ENCODE results near the gene CCR6.
"Not testable (repeated sequence)": the region's sequence is repeated elsewhere in the genome, so short reads cannot be mapped to it uniquely, and the experiment has no call there.

Gene CCR6

DNA sequence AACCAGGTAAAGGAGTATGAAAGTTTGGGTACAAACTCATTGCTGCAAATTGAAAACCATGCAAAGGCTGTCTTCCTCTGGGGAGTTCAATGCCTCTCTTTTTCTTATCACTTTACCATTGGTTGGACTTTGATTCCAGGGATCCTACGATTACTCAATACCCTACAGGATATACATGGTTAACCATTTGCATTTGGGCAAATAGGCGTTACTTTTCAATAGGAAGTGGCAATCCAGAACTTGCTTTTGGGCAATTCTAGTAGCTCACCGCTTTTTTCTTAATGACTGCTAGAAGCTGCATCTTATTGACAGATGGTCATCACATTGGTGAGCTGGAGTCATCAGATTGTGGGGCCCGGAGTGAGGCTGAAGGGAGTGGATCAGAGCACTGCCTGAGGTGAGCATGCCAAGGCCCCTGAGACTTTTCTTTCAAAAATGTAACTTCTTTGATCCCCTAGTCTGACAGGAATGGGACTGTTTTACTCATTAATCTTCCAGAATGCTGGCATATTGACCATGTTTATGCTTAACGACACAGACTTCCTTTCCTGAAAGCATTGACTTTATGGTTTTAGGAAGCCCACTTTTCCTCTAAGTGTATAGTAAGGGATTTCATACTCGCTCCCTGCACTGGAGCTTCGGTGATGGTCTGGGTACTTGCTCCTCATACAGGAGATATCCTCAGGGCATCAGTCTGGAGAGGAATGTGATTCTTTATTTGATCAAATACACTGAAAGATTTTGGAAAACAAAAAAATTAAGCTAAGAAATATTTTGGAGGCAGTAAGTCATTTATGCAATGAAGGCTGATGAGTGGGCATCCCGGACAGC lies at the start of gene CCR6:
Gene CCR6 (plus strand): TSS at position 270 of the 831 bp plus-strand sequence. CDS start 13,039 bp downstream, outside the sequence.
- DNase-seq, result no peak

DNA sequence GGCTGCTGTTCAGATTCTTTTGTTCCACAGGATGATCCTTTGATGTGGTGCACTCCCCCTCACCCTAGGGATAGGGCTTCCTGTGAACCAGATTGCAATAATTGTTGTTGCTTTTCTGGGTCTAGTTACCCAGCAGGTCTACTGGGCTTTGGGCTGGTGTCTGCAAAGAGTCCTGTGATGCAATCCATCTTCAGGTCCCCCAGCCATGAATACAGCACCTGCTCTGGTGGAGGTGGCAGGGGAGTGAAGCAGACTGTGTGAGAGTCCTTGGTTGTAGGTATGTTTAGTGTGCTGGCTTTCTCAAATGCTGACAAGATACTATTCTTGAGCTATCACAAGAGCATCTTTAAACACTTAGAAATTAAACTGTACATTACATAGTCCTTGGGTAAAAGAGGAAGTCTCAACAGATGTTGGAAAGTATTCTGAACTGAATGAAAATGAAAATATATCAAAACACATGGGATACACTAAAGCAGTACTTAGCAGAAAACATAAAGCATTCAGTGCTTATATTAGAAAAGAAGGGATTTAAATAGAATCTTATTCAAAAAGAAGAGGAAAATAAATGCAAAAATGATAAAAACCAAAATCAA lies 49.1 kb upstream of the CCR6 start:
- DNase-seq, result no peak

DNA sequence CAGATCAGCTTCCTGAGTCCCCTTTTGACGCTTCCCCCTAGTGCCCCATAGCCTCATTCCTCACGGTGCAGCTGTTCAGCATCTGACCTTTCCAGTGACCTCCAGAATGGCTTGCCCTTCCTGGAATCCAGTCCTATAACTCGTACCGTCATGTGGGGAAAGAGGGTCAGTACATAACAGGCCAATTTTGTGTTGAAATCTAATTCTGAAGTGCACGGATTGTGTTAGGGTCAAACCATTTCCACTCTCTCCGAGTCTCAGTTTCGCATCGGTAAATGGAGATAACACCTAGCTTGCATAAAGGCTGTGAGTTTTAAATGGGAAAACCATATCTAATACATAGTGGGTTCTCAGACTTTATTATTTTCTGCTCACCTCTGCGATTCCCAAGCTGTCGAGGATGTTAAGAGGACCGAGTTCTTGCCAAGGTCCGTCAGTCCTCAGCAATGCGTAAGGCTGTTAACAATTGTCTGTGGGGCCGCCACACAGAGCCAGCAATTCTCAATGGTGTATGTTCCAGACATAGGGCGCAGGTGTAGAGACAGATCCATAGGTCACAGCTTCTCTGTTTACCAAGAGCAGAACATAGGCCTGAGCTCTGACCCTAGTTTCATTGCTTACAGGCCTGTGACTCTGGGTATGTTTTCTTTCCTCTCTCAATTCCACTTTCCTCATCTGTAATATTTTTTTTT lies 45.5 kb upstream of the CCR6 start:
- no peak for DNase-seq

DNA sequence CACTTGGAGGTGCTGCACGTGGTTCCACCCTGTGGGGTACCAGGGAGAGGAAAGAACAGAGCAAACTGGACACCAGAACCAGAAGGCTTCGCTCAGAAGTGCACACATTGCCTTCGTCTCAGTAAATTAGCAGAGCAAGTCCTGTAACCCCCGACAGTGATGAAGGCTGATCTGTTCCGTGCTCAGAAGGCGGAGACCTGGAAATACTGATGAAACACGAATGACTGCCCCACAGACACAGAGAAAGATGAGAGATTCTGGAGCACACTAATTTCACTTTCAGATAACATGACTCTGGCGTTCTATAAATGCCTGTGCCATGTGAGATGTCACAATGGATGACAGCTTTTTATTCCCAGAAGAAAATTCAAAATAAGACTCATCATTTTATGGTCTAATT lies 44.2 kb upstream of the CCR6 start:
- DNase-seq, result no peak

DNA sequence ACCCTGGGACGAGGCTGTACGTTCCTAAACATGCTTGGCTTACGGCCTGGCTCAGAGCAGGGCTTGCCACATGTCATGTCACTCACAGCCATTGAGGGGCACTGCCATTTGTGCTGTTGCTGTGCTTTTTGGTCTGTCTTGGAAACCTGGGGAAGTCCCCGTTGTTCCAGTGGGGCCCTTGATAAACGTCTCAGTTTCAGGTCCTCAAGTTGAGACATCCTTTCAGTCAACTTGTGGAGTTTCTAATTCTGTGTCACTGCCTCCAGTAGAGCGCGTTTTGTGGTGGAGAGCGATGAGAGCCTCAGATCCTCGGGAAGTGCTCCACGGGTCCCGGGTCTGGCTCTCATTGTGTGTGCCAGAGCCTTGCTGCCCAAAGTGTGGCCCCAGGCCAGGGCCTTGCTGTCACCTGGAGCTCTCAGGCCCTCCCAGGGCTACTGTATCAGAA lies 43.0 kb upstream of the CCR6 start:
- no peak for DNase-seq

DNA sequence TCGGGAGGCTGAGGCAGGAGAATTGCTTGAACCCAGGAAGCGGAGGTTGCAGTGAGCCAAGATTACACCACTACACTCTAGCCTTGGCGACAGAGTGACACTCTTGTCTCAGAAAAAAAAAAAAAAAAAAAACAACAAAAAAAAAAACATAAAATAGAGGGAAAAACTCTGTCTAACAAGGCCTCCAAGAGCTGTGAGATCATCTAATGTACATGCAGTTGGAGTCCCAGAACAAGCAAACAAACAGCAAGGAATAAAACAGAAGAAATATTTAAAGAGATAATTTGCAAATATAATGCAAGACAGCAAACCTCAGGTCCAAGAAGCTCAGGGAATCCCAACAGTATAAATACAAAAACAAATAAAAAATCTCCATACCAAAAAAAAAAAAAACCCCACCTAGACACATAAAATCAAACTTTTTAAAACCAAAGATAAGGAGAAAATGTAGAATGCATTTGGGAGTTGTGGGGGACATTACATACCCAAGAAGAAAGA lies 35.0 kb upstream of the CCR6 start:
- DNase-seq, result no peak

DNA sequence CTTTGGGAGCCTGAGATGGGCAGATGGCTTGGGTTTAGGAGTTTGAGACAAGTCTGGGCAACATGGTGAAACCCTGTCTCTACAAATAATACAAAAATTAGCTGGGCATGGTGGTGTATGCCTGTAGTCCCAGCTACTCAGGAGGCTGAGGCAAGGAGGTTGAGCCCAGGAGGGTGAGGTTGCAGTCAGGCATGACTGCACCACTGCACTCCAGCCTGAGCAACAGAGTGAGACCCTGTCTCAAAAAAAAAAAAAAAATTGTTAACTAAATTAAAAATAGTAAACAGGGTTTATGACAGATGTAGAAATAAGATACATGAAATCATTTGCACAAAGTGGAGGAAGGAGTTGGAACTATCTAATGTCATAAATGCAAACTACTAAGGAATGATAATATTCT lies 34.2 kb upstream of the CCR6 start:
- not testable (repeated sequence) for DNase-seq

DNA sequence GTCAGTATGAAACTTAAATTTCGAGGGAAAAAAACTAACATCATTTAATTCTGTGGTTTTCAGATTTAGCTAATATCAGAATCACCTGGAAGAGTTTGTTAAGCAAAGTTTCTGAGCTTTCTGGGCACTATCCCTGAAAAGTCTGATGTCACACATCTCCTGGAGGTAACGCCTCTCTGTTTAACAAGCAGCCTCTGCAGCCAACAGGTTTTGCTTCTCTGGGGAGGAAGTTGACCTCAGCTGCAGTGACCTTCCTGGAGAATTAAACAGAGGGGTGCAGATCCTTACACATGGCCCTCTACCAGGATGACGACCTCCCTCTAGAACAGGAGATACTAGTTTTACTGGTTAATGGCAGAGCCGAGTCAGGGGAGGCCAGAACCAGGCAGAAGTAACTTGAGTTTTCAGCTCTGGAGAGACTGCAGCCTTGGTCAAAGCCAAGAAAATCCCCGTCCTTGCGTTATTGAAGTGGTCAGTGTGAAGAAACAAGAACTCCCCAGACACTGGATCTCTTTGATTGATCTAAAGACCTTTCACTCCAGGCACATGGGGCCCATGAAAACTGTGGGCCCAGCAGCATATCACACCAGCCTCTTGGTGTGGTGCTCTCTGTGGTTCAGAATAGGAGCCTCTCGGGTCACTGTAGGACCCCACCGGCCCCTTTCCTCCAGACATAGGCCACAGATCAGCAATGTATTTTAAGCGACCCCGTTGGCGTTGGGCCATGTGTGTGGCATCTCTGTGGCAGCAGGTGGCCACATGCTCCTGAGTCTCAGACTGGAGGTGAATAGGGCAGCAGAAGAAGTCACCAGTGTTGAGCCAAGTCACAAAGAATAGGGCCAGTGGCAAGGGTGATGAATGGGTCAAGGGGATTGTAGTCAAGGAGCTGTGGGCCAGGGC lies 33.4 kb upstream of the CCR6 start:
- DNase-seq, result no peak

DNA sequence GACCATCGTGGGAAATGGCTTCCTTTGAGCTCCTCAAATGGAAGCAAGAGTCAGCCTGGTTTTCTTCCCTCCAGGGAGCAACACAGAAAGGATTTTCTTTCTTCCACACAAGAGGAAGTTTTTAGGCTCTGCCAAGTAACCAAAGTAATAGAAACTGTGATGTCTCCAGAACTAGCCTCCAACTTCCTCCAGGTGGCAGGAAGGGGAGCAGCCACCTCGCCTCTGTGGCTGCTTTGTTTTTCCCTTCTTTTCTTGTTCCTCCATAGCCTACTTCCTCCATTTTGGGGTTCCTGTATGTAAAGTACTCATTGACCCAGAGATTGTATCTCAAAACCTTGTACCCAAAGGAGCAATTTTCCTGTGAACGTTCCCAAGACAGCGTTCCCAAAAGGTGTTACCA lies 32.7 kb upstream of the CCR6 start:
- DNase-seq, result peak; percentile 44

DNA sequence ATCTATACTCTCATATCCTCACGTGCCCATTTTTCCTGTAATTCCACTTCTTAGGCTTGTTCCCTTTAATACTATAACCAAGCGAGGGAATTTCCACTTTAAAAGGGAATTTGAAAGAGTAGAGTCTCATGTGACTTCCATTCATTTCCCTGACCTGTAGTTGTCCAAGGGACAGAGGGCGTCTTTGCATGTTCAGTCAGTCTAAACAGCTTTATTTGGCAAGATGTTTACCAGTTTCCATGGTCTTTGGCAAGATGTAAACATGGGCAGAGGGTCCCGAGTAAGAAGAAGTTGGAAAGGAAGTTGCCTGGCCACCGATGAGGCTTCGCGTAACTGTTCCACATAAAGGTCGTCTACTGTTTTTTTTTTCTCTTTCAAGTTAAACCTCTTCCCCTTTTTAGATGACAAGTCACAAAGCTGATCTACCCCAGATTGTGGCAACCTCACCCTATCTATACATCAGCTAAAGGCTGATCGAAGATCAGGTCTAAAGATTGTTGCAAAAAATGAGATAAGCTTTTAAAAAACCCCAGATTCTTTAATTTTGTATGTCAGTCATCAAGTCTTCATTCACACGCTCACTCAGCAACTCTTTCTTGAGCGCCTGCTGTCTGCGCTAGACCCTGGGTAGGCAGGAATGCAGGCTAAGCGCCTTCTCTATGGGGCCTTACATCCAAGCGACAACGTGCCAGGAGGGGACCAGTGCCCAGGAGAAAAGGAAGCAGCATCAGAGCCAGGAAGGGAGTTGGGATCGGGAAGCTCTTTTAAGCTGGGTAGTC lies 31.7 kb upstream of the CCR6 start:
- peak; percentile 15 for DNase-seq

DNA sequence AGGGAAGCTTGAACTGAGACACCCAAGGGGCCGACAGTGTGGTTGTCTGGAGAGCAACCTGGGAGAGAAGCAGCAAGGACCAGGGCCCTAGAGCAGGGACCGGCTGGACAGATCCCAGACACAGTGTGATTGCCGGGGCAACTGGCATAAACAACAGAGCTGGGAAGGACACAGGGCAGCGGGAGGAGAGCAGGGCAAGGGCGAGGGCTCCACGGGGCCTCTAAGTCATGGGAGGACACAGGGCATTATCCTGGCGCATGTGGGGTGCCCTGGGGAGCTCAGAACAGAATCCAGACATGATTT lies 31.1 kb upstream of the CCR6 start:
- no peak for DNase-seq

DNA sequence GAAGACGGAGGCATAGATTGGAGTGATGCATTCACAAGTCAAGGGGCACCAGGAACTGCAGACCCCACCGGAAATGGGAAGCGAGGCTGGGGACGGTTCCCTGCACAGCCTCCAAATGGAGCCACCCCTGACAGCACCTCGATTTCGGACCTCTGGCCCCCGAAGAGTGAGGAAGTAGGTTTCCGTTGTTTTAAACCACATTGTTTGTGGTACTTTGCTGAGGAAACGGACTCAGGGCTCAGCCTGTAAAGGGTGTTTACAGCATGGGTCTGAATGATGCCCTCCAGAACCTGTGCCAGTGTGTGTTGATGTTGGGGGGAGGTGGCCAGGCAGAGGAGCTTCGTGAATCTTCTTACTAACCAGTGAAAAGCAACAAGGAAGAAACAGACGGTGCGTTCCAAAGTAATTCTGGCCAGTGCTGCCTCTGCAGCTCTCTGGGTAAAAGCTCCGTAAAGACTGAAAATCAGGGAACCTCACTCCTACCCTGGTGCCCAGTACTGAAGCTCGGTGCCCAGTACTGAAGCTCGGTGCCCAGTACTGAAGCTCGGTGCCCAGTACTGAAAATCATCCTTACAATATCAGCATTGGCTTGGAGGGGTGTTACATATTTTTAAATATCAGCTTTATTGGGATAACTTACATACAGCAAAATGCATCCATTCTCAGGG lies 30.1 kb upstream of the CCR6 start:
- DNase-seq, result peak; percentile 9

DNA sequence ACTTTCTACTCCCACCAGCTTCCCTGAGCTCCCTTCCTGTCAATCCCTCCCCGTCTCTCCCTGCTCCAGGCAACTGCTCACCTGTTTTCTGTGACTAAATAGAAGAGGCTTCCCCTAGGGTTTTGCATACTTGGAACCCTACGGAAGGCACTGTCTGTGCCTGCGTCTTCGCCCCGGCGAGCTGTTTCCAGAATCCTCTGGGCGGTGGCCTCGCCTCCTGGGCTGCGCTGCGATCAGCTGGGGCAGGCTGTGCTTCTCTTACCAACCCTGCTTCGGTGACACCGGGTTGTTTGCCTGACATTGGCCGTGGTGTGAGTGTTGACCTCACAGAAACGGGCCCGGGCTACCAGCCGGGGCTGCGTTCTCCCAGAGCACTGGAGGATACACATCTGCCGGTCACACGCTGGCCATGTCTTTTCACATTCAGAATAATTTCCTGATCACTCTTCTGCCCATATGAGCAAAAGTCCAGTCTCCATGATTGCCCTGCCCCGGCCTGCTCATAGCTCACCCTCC lies 29.4 kb upstream of the CCR6 start:
- DNase-seq, result no peak

DNA sequence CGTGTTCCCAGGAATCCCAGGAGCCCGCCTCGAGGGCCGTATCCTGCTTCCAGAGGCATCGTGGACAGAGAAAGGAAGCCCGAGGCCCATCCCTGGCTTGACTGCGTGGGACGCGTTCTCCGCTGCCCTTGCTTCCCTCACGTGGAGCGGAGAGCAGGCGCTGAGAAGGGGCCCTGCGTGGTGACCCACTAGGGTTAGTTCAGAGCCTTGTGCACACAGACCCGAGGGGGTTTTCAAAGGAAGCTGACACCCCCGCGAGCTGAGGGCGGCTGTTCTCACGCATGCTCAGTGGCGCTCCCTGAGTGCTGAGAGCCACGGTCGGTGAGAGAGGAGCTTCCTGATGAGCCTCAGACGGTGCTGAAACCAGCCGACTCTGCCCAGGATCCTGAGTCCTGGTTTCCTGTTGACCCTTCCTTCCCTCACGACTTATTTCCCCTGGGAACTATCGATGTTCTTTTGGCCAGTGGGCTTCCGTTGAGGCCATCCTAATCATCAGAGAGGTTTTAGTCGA lies 28.9 kb upstream of the CCR6 start:
- DNase-seq, result no peak

DNA sequence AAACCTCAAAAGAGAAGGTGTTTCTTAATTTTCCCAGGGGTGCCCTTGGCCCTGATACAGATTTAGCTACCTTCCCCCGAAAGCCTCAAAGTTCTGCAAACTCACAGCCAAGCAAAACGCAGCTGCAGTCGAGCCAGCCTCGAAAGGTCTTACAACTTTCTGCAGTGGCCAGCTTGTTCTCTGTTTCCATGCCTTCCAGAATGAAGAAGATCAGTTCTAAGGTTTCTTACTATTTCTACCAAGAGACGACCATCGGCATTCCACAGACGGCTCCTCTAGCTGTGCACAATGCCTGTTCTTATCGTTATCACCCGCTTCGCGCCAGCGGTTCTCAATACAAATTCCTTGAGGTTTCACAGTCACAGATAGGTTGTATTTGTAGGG lies 28.5 kb upstream of the CCR6 start:
- DNase-seq, result no peak

DNA sequence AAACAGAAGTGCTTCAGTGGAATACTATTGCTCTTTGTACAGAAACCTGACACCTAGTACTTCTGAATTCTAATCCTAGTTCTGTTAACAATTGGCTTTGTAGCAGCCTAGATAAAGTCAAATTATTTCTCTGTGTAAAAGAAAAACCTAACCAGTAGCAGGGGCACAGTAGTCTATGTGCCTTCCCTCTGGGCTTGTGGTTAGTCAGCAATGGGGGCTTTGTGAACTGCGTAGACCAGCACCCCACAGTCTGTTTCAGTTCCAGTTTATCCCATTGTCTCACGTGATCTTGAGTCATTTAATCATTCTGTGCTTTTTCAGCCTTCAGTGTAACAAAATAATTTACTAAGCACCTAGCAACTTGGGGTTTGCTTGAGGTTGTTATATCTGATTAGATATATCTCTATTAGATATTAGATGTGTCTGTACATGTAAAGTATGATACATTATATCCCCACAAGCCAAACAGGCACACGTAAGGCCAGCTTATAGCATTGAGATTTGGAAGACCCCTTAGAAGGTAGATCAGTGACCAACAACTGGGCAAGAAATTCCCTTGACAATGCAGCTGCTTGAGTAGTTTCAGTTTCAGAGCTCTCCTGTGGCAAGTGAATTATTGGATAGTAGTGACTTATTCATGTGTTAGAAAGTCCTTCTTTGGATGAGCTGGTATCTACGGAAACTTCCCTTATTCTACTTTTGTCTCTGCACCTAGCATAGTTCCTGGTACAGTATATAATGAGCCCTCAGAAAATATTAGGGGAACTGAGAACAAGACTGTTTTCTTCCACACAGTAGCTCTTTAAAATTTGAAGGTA lies 27.9 kb upstream of the CCR6 start:
- no peak for DNase-seq

DNA sequence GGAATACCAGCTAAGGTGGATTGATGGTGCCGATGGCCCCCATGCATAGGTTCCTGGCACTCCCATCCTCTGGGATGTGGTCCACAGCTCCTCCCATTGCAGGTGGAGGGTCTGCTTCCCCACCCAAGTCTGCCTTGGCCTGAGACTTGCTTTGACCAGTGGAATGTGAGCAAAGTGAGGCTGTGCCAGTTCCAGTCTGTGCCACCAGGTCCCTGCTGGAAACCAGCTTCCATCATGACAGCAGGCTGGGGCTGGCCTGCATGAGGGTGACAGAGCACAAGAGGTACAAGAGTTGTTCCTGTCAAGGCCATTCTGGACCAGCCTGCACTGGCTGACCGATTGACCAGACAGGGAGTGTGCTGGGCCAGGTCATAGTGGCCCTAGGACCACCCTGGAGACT lies 27.0 kb upstream of the CCR6 start:
- DNase-seq, result no peak

DNA sequence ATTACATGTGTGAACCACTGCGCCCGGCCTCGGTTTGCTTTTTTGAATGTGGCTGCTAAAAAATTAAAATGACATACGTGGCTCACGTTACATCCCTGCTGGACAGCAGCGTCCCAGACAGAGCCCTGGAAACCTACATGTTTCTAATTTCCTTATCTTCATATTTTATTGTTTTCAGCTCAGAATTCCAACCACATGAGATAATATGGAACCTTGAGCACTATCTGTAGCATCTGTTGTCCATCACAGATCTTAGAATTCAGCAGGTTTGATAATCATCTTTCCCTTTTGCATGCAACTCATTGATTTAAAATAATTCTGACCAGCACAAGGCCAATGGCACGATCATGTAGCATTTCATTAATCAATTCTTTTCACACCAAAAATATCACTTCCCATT lies 25.9 kb upstream of the CCR6 start:
- no peak for DNase-seq

DNA sequence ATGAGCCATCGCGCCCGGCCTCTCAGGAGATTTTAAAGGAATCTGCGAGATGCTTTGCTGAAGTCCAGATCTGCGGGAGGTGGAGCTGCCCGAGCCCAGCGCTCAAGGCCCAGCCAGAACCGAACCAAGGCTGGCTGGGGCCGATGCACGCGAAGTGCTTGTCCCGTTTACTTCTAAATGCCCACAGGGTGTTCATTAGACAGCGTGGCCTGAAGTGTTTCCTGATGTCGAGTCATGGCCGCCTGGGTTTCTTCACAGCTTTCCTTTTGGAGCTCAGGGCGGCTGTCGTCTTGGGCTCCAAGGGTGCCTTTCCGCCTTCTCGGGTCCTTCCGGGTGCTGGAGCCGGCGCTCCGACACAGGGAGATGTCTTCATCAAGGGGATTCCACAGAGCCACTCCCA lies 25.1 kb upstream of the CCR6 start:
- no peak for DNase-seq

DNA sequence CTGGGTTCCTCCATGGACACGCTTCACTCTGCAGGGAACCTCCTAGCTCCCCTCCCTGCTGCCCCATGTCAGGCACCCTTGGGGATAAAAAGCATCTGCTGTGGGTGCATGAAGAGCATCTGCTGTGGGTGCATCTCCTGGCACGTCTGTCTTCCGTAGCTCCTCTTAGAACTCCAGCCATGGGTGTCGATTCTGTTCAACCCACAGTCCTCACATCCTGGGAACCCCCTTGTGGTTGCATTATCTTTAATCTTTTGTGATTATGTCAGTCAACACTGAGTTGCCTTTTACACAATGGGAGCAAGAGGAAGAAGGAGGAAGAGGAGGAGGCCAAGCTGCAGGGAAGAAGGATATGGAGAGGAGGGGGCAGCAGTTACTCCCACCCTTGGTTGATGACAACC lies 24.1 kb upstream of the CCR6 start:
- DNase-seq, result no peak
